Measurements from ENCODE around the gene ALX4.

DNA sequence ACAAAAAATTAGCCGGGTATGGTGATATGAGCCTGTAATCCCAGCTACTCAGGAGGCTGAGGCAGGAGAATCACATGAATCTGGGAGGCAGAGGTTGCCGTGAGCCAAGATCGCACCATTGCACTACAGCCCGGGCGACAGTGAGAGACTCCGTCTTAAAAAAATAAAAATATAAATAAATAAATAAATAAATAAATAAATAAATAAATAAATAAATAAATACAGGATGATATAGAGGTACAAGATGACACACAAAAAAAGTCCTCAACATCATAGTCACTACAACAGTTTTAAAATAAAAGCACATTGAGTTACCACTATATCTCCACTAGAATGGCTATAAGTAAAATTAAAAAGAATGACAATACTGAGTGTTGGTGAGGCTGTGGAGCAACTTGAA is 97.8 kb downstream of the ALX4 start:
- no peak for TF ChIP-seq POLR2AphosphoS5 (IDR thresholded peaks at IDR 0.05; ENCODE audit: insufficient read depth, low read depth, low read length)
- no peak for TF ChIP-seq CTCF (IDR thresholded peaks at IDR 0.05; ENCODE audit: extremely low read depth in 1 of 2, insufficient read depth in 1 of 2, low read depth in 1 of 2, low read length in 2 of 2)
- no peak for TF ChIP-seq EZH2 (IDR thresholded peaks at IDR 0.05; ENCODE audit: borderline replicate concordance, low read depth, low read length, severe bottlenecking)
- no peak for TF ChIP-seq JUN (IDR thresholded peaks at IDR 0.05; ENCODE audit: borderline replicate concordance, insufficient read depth, insufficient read length, low read depth)
- no peak for TF ChIP-seq POLR2A (IDR thresholded peaks at IDR 0.05; ENCODE audit: low read depth, low read length)

Measured in endothelial cell of umbilical vein (primary cell).